Dedifferentiated amniotic fluid mesenchymal stem cell (primary cell): Measurements from ENCODE around the gene WDR90.
A peak's percentile ranks its signal among the peaks of the same experiment; 100 is the strongest.

Source experiments
- DNase-seq: peaks from one replicate; pipeline ENCODE4 v3.0.0-alpha.2; 2016; ENCODE audit errors: extremely low spot score

WDR90 gene

DNA sequence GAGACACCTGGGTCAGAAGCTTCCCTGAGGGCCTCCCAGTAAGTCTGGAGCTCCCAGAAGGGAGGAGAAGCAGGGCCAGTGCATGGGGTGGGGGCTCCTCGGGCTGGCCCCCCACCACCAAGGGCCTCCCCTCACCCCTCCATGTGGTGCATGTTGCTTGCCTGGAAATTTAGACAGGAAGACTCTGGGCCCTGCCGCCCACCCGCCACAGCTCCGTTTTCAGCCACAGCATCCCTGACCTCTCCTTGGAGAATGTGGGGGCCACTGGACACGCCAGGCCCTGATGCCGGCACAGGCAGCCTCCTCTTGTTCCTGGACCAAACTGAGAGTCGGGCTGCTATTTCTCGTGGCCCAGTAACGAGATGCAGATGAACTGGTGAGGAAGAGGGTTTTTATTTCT lies 10.3 kb upstream of the WDR90 start:
- no peak for DNase-seq

GRCh38 chr16:640614-641013 lies 8.6 kb upstream of the WDR90 start:
- no peak for DNase-seq

- peak; percentile 28 for DNase-seq
These were observed 7.6 kb upstream of the WDR90 start, which contains the start of gene MCRIP2 for GRCh38 chr16:641326-642188. MCRIP2 (plus strand) TSS chr16:641828; CDS start chr16:641992, 164 bp downstream.

- no peak for DNase-seq
These were observed 6.7 kb upstream of the WDR90 start for GRCh38 chr16:642189-643049.

GRCh38 chr16:643050-643368 lies 6.2 kb upstream of the WDR90 start:
- DNase-seq: no peak

- DNase-seq: no peak
These were observed 4.6 kb upstream of the WDR90 start for GRCh38 chr16:644556-644955.

GRCh38 chr16:645852-646678 lies 3.1 kb upstream of the WDR90 start:
- DNase-seq: no peak

GRCh38 chr16:646679-647172 lies 2.4 kb upstream of the WDR90 start:
- DNase-seq: no peak

GRCh38 chr16:647173-647902 lies 1.8 kb upstream of the WDR90 start:
- no peak for DNase-seq

DNA sequence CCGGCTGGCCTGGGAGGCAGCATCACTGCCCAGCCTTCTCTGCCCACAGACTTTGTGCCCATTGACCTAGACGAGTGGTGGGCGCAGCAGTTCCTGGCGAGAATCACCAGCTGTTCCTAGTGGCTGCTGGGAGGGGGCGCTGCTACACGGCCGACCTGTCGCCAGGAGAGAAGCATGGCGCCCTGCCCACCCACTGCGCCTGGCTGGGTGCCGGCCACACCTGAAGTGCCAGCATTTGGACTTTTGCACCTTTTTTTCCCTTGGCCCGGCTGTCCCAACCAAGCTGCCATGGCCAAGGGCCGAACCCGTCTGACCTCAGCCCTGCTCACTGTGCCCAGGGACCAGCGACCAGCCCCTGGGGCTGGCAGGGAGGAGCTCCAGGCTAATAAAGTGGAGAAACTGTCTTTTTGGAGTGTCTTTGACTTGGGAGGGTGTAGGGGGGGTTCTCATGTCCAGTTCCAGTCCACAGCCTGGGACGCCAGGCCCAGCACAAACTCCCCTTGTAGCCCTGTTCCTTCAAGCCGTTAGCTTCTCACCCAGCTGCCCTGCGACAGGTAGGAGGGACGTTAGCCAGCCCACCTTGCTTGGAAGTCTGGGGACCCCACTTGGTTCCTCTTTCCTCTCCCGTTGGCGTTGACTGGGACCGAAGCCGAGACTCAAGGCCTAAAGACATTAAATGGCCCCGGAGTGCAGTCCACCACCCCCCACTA lies 939 bp upstream of the WDR90 start:
- no peak for DNase-seq

DNA sequence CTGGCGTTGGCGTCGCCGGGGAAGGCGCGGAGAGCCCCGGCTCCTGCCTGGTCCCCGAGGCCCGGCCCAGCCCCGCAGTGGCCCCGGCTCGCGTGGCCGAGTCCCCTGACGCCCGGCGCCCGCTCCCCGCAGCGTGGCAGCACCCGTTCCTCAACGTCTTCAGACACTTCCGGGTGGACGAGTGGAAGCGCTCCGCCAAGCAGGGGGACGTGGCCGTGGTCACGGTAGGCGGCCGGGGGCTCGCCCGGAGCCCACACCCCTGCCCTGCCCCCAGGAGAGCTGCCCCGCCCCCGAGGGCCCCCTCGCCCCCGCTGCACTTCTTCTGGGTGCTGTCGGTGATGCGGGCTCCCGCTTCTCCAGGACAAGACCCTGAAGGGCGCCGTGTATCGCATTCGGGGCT lies 466 bp downstream of the WDR90 start:
- DNase-seq: no peak

GRCh38 chr16:651844-652243 lies 2.7 kb downstream of the WDR90 start:
- no peak for DNase-seq

GRCh38 chr16:652454-653305 lies 3.5 kb downstream of the WDR90 start:
- no peak for DNase-seq

GRCh38 chr16:654034-654433 lies 4.9 kb downstream of the WDR90 start:
- DNase-seq: no peak

DNA sequence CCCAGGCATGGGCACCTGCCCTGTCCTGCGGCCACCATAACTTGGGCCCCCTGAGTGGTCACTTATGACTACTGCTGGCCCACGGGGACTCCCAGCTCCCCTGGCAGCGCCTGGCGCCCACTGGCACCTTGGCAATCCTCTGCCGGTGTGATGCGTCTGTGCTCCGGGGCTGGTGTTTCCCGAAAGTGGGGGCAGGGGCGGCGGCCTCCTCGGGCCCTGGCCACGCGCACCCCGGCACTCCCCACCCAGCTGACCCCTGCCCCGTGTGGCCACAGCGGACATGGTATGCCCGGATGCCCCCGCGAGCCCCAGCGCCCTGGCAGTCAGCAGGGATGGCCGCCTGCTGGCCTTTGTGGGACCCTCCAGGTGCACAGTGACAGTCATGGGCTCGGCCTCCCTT lies 8.3 kb downstream of the WDR90 start:
- DNase-seq: no peak

- DNase-seq: no peak
These were observed 9.8 kb downstream of the WDR90 start for GRCh38 chr16:658679-659571.

GRCh38 chr16:659618-660017 lies 10.5 kb downstream of the WDR90 start:
- no peak for DNase-seq

- no peak for DNase-seq
These were observed 10.9 kb downstream of the WDR90 start for GRCh38 chr16:660132-660458.
